ENCODE results near the gene NDUFAF5.

Gene NDUFAF5

GRCh38 chr20:13831476-13831875, 46.6 kb downstream of the NDUFAF5 start:
- DNase-seq: no peak

- no peak for DNase-seq
Measured at GRCh38 chr20:13838664-13839063, 53.8 kb downstream of the NDUFAF5 start.

- no peak for DNase-seq
Measured at GRCh38 chr20:13839421-13840092, 54.7 kb downstream of the NDUFAF5 start.

- no peak for DNase-seq
Measured at GRCh38 chr20:13840093-13840465, 55.3 kb downstream of the NDUFAF5 start.

- DNase-seq: no peak
Measured at GRCh38 chr20:13841206-13841605, 56.4 kb downstream of the NDUFAF5 start.

- no peak for DNase-seq
Measured at GRCh38 chr20:13844296-13844695, 59.5 kb downstream of the NDUFAF5 start.

GRCh38 chr20:13851279-13851678, 66.5 kb downstream of the NDUFAF5 start:
- no peak for DNase-seq

GRCh38 chr20:13852306-13852705, 67.5 kb downstream of the NDUFAF5 start:
- no peak for DNase-seq

GRCh38 chr20:13855613-13856012, 70.8 kb downstream of the NDUFAF5 start:
- DNase-seq: no peak

- no peak for DNase-seq
Measured at GRCh38 chr20:13856354-13856753, 71.5 kb downstream of the NDUFAF5 start.

GRCh38 chr20:13857304-13857703, 72.5 kb downstream of the NDUFAF5 start:
- DNase-seq: no peak

- no peak for DNase-seq
Measured at GRCh38 chr20:13857961-13858360, 73.1 kb downstream of the NDUFAF5 start.

- no peak for DNase-seq
Measured at GRCh38 chr20:13858439-13858838, 73.6 kb downstream of the NDUFAF5 start.

GRCh38 chr20:13858871-13859270, 74.0 kb downstream of the NDUFAF5 start:
- no peak for DNase-seq

- peak; percentile 25 for DNase-seq
Measured at GRCh38 chr20:13862245-13862644, 77.4 kb downstream of the NDUFAF5 start.

- DNase-seq: no peak
Measured at GRCh38 chr20:13863244-13863643, 78.4 kb downstream of the NDUFAF5 start.

GRCh38 chr20:13865156-13865555, 80.3 kb downstream of the NDUFAF5 start:
- no peak for DNase-seq

GRCh38 chr20:13865791-13866351, 81.0 kb downstream of the NDUFAF5 start:
- DNase-seq: peak; percentile 6

- peak; percentile 36 for DNase-seq
Measured at GRCh38 chr20:13868331-13868730, 83.5 kb downstream of the NDUFAF5 start.

GRCh38 chr20:13870170-13870748, 85.4 kb downstream of the NDUFAF5 start:
- DNase-seq: peak; percentile 2

All from hematopoietic multipotent progenitor cell treated with erythropoietin and hydrocortisone succinate and interleukin-3 and kit ligand, for 6 days (in vitro differentiated cells).